ENCODE data around the gene SYNPR.

- TF ChIP-seq CTCF (IDR thresholded peaks at IDR 0.05) (no peak), POLR2A (IDR thresholded peaks at IDR 0.05) (no peak)
Measured at GRCh38 chr3:63333815-63334214, 55.7 kb downstream of the SYNPR start.
